AML-193 (cell line): ENCODE measurements around the gene MAP2K5.

ENCODE experiments used
- DNase-seq, 2 experiments: peaks; one replicate each; lab custom pipeline; 2025; lab: John Stamatoyannopoulos, UW

MAP2K5 gene

DNA sequence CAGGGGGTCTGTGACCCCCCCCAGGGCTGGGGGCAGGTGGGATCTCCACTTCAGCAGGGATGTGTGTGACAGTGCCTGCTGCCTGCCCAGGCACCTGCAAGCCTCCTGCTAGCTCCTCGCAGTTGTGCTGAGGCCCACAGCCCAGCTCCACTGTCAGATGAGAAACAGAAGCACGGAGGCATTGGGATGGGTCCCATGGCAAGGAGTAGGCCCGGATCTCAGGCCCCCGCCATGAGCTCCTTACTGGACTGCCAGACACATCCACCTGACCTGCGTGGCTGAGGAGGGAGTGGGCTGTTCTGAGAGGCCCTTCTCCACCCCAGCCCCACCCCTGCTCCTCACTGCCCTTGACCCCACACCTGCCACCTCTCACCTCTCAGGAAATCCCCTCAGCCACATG lies 264.6 kb downstream of the MAP2K5 start:
- no peak for DNase-seq

GRCh38 chr15:67807836-67808235 lies 265.3 kb downstream of the MAP2K5 start:
- DNase-seq, result no peak

DNA sequence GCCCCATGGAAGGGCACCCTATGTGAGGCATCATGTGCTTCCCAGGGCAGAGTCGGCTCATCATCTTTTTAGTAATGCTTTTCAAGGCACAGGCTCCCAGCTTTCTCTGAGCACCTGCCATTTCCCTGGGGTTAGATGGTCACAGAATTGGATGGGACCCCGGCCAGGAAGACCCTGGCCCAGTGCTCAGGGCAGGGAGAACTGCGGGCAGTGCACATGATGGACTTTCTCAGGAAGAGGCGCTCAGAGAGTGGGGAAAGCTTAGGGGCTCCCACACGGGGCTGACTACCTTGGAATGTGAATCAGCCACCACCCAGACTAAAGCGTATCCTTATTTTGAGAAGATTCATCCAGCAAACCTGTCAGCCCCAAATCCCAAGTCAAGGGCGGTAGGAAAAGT lies 266.3 kb downstream of the MAP2K5 start:
- DNase-seq, result no peak

DNA sequence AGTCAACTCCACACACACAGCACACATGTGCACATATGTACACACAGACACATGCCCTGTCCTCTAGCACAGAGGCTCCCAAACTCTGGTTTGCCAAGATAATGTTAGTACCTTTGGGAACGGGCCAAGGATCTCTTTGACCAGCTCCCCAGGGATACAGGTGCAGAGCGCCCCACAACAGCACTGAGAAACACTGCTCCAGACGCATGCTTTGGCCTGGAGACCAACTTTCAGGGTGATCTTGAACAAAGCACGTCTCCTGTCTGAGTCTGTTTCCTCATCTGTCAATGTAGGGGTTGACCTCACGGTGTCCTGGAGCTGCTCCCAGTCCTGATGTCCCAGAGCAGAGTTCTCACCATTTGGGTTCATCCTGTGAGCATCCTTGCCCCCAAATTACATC lies 266.9 kb downstream of the MAP2K5 start:
- DNase-seq, result no peak

DNA sequence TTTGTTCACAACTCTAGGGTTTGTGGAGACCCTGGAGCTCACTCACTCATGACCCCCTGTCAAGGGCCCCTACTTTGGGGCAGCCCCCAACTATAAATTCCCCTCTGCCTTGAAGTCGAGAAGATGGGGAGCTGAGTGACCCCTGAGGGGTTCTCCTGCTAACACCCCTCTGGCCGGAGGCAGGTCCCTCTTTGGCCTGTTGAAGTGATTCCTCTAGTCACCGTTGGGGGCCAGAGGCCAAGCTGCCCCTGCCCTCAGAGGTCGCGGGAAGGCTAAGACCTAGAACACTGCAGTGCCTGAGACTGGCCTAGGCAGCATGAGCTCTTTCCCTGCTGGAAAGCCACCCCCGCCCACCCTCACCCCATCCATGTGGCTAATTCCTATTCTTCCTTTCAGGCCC lies 267.4 kb downstream of the MAP2K5 start:
- no peak for DNase-seq

GRCh38 chr15:67812241-67812644 lies 269.7 kb downstream of the MAP2K5 start:
- no peak for DNase-seq

- no peak for DNase-seq
Observed at GRCh38 chr15:67813104-67813634, 270.7 kb downstream of the MAP2K5 start.

DNA sequence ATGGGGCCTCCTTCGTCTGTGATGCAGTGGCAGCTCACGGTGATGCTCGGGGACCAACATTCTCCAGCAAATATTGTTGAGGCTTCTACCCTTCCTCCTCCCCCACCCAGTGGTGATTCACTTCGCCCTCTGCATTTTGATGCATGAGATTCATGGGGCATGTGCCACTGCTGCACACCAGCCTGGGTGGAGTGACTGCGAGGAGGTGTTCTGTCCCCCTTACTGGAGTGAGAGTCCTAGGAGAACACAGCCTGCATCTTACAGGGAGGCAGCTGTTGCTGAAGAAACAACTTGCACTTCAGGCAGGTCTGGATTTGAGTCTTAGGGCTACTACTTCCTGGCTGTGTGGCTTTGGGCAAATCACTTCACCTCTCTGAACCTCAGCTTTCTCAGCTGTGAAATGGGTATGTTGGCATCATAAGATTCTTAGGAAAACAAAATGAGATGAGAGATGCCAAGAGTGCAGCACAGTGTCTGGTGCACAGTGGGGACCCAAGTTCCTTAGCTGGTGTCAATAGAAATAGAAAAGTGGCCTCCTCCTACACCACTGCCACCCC lies 272.6 kb downstream of the MAP2K5 start:
- no peak for DNase-seq

DNA sequence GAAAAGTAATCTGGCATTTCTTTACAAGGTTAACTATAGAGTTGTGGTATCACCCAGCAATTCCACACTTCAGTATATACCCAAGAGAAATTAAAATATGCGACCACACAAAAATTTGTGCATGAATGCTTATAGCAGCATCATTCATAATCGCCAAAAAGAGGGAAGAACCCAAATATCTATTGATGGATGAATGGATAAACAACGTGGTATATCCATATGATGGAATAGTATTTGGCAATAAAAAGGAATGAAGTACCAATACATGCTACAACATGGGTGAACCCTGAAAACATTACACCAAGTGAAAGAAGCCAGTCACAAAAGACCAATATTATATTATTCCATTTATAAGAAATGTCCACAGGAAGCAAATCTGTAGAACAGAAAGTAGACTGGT lies 274.2 kb downstream of the MAP2K5 start:
- DNase-seq, result no peak

- no peak for DNase-seq
Observed at GRCh38 chr15:67818464-67818863, 276.0 kb downstream of the MAP2K5 start.

DNA sequence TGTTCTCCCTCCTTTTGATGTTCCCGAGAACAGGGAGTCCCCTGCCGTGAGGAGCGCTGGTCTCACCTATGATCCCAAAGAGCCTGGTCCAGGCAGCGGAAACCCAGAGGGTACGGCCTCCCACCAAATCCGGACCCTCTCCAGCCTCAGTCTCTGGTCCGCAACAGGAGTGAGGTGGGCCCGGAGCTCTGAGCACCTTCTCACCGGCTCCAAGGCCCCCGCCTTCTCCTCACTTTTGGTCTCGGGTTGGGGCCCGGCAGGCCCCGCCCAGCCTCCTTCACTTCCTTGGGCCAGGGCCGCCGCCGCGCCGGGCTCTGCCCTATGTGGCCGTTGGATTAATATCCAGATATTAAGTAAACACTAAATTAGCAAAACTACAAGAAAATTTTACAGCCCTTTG lies 277.1 kb downstream of the MAP2K5 start:
- no peak for DNase-seq

DNA sequence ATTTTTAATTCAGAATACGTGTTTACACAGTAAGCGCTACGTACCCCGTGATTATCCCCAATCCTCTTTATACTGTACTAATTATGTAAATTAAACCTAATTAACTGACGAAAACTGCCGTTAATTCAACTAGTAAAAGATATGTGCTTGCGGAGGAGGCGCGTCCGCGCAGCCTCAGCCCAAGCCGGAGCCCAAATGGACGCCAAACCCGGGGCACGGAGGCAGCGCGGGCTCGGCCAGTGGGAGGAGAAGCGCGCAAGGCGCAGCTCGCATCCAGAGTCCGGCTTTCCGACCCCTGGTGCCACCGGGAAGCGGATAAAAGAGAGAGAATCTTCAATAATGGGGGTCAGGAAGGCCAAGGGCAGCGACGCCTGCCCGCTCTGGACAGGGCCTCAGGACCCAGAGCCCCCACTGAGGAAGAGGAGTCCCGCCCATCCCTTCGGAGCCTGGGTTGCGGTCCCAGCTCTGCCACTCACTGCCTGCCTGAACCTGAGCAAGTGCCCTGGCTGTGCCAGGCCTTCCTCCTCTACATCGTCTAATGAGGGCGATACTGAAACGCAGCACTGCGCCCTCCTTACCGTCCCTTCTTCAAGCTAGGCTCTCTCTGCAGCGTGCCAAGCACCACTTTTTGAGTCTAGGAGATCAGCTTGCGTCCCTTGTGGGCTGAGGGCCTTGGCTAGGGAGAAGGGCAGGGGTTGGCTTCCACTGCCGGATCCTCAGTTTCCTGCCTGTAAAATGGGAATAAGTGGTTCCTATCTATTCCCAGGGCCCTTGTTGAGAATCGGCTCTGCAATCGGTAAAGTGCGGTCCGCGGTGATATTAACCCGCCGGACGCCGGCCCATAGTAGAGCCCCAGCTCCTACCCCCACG lies 277.9 kb downstream of the MAP2K5 start:
- no peak for DNase-seq

DNA sequence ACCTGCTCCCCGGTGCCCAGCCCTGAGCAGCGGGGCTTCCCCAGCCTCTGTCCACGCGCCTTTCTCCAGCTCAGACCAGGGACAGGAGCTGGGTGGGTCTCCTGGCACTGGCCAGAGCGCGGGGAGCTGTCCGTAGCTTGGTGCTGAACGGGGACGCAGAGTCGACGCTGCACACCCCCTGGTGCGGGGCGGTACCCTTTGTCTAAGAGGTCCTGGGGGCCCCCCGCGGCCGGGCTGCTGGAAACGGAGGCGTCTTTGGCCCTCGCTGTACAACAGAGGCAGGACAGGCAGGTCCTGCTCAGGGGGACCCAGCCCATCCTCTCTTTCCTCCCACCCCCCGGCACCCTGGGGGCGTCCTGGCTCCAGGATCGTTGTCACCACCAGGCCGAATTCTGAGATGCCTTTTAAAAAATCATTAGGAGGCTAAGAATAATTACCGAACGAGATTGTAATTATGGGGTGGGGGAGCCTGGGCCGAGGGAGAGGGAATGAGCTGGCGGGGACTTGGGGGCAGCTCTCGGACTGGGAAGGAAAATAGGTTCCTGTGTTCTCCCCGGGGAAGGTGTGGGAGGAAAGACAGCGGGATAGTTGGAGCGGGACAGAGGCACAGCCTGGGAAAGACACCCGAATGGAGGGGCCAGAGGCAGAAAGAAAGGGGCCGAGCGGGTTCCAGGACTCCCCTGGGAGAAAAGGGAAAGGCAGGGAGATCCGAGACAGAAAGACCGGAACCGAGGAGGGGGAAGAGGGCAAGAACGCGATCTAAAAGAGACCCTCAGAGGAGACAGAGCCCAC lies 278.7 kb downstream of the MAP2K5 start:
- DNase-seq, result no peak

GRCh38 chr15:67821784-67822440 lies 279.4 kb downstream of the MAP2K5 start:
- DNase-seq, result no peak

- DNase-seq, result no peak
Observed at GRCh38 chr15:67822537-67823313, 280.2 kb downstream of the MAP2K5 start.

- no peak for DNase-seq
Observed at GRCh38 chr15:67823314-67824196, 281.1 kb downstream of the MAP2K5 start.

- DNase-seq, result no peak
Observed at GRCh38 chr15:67824197-67824968, 281.9 kb downstream of the MAP2K5 start.

DNA sequence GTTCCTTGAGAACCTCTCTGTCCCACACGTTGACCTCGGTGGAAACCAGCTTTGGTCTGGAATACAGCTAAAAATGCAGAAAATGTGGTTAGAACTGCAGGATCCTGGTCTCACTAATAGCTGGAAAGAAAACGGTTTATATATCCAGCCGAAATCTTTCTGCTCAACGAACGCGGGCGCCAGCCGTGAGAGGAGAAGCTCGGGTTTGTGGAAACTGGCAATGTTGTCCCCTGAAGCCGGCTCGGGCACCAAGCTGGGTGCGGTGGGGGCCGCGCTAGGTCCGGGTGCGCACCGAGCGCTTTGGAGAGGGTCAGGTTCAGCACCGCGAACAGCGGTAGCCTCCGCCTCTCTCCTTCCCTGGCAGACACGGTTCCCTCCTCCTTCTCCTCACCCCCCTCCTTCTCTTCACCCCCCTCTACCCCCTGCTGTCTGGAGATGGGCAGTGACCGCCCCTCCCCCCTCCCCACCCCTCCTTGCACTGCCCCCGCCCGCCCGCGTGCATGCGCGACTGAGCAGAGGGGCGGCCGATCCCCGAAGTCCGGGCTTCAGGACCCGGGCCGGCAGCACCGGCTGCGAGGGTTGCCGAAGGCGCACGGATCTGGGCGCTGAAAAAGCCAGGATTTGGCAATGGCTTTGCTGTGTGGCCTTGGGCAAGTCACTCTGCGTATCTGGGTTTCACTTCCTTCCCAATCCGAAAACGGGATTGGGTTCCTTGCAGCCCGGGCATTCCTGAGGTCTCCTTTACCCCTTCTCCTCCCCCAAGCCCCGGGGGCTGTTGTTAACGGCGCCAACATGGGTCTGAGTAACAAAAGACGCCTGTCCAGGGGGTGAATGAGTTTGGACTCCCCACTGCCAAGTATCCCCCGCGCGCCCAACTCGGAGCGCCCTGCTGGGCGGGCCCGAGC lies 282.7 kb downstream of the MAP2K5 start, which contains the start of gene SKOR1:
Gene SKOR1 (plus strand): TSS at position 534 of the 905 bp plus-strand sequence. CDS start 94 bp downstream, at position 628.
- no peak for DNase-seq
